A549 (cell line): ENCODE results near the gene PSMG1. TPM values are rescaled to one million over a fixed set of nuclear protein-coding genes. Genes with fewer than 3 reads are reported as not detected.
"Not testable (repeated sequence)": the region's sequence is repeated elsewhere in the genome, so short reads cannot be mapped to it uniquely, and the experiment has no call there.

ENCODE experiments used
- ATAC-seq, 2 experiments: fragments of 200-7000 bp in 1 of 2; fragments of >200 bp in 1 of 2; cut with Nextera tagmentation in 1 of 2; cut with Tn5 transposase in 1 of 2; 3 replicates each; pipeline versions ENCODE4 v1.8.0 to v1.9.1; 2018 to 2020; ENCODE audit warnings: mild to moderate bottlenecking in 1 of 2, moderate library complexity in 1 of 2
- CTCF ChIA-PET: fragments of 300-600 bp; sonication (Branson Sonifier 250); formaldehyde crosslinking; extraction: SDS; loops from one replicate; lab custom pipeline; 2021; ENCODE audit warnings: antibody characterized with exemption, inconsistent platforms; lab: Yijun Ruan, JAX
- POLR2A ChIA-PET: fragments of 350-600 bp; formaldehyde crosslinking; extraction: SDS; loops from one replicate; lab custom pipeline; 2021; ENCODE audit warnings: antibody characterized with exemption, inconsistent platforms; lab: Yijun Ruan, JAX
- DNase-seq, 2 experiments: peaks; one replicate each; pipeline versions ENCODE4 v3.0.0 to v3.0.0-alpha.2; 2011 to 2016; ENCODE audit warnings: low read depth in 1 of 2, low spot score in 1 of 2
- FAIRE-seq: peaks from 2 replicates; lab custom pipeline; 2011; peaks lifted over from hg19 to GRCh38; lab: Jason Lieb, UNC
- H3K27ac ChIP-seq, 2 experiments: fragments of >200 bp; sonication (Bioruptor Twin); formaldehyde crosslinking; 3 replicates each; pipeline ENCODE4 v1.5.1; 2016 to 2017
- H3K4me1 ChIP-seq: fragments of >200 bp; sonication (Bioruptor Twin); formaldehyde crosslinking; 3 replicates; pipeline ENCODE4 v1.6.1; 2016
- H3K4me2 ChIP-seq: fragments of >200 bp; sonication (Bioruptor Twin); formaldehyde crosslinking; 3 replicates; pipeline ENCODE4 v1.6.1; 2016
- H3K4me3 ChIP-seq: fragments of >200 bp; sonication (Bioruptor Twin); formaldehyde crosslinking; 3 replicates; pipeline ENCODE4 v1.5.1; 2016
- H3K9me3 ChIP-seq: fragments of >200 bp; sonication (Bioruptor Twin); formaldehyde crosslinking; 3 replicates; pipeline ENCODE4 v1.6.1; 2016
- BHLHE40 ChIP-seq: IDR thresholded peaks from 2 replicates; pipeline ENCODE4 v1.6.1; 2012; ENCODE audit warnings: low read depth, low read length, inconsistent platforms
- CHD4 ChIP-seq: fragments of 200-600 bp; sonication (generic); IDR thresholded peaks from 2 replicates; pipeline ENCODE4 v1.6.1; 2016; ENCODE audit warnings: antibody characterized with exemption, mild to moderate bottlenecking, borderline replicate concordance
- FOSL2 ChIP-seq, 2 experiments: fragments of 450-650 bp in 1 of 2; fragments of >200 bp in 1 of 2; sonication (Bioruptor Twin) in 1 of 2; formaldehyde crosslinking; IDR thresholded peaks; 2 replicates each; pipeline versions ENCODE4 v1.5.0 to v1.6.1; 2016 to 2020; ENCODE audit warnings: mild to moderate bottlenecking in 1 of 2, moderate library complexity in 1 of 2
- GATA3 ChIP-seq: IDR thresholded peaks from 2 replicates; pipeline ENCODE4 v1.6.1; 2012; ENCODE audit warnings: borderline replicate concordance
- HOXA7 ChIP-seq: fragments of 250-450 bp; sonication (Bioruptor Pico); IDR thresholded peaks from 2 replicates; pipeline ENCODE4 v1.5.0; 2020; ENCODE audit warnings: mild to moderate bottlenecking, moderate library complexity
- KDM1A ChIP-seq: fragments of 200-600 bp; sonication (generic); IDR thresholded peaks from 2 replicates; pipeline ENCODE4 v1.6.1; 2016; ENCODE audit warnings: low read depth, mild to moderate bottlenecking
- KDM5A ChIP-seq: fragments of 200-600 bp; sonication (generic); IDR thresholded peaks from 2 replicates; pipeline ENCODE4 v1.6.1; 2016; ENCODE audit warnings: antibody characterized with exemption, mild to moderate bottlenecking
- MAFK ChIP-seq: fragments of 450-650 bp; IDR thresholded peaks from 2 replicates; pipeline ENCODE4 v1.6.1; 2014; ENCODE audit not compliant: partially characterized antibody
- NPAS2 ChIP-seq: fragments of 250-450 bp; sonication (Bioruptor Pico); IDR thresholded peaks from 2 replicates; pipeline ENCODE4 v1.8.0; 2022; ENCODE audit warnings: mild to moderate bottlenecking, moderate library complexity, borderline replicate concordance
- POLR2A ChIP-seq: IDR thresholded peaks from 2 replicates; pipeline ENCODE4 v1.6.1; 2012; ENCODE audit warnings: mild to moderate bottlenecking, low read length
- POLR2AphosphoS2 ChIP-seq: conservative IDR thresholded peaks from 2 replicates; pipeline ENCODE4 v1.6.1; 2012; ENCODE audit warnings: low read length, improper control_type of control experiment, inconsistent platforms
- RARB ChIP-seq: fragments of 250-450 bp; sonication (Bioruptor Pico); IDR thresholded peaks from 2 replicates; pipeline ENCODE4 v1.8.0; 2021; ENCODE audit warnings: mild to moderate bottlenecking, moderate library complexity
- RNF2 ChIP-seq: fragments of 200-600 bp; sonication (generic); IDR thresholded peaks from 2 replicates; pipeline ENCODE4 v1.6.1; 2016; ENCODE audit warnings: low read depth, mild to moderate bottlenecking, antibody characterized with exemption, moderate library complexity, borderline replicate concordance
- TFCP2L1 ChIP-seq: fragments of 250-450 bp; sonication (Bioruptor Pico); IDR thresholded peaks from 2 replicates; pipeline ENCODE4 v1.5.0; 2021; ENCODE audit warnings: mild to moderate bottlenecking
- ZFP36 ChIP-seq: fragments of 450-650 bp; IDR thresholded peaks from 2 replicates; pipeline ENCODE4 v1.6.1; 2014; ENCODE audit warnings: borderline replicate concordance; ENCODE audit not compliant: partially characterized antibody
- whole genome bisulfite sequencing: methylation state at CpG from one replicate; pipeline ENCODE4 v1.1.6; 2017; ENCODE audit errors: missing lambda C conversion rate; 5-methylcytosine and 5-hydroxymethylcytosine counted together
- polyA plus RNA-seq, 4 experiments: library from polyadenylated mRNA; depleted of rRNA in 3 of 4; stranded (reverse); fragments of >200 nt; fragmentation: RNase III in 1 of 4; extraction: RNeasy Plus Mini Kit Qiagen cat#74134 plus additional on column Dnase treatment in 1 of 4; gene quantifications; 2 replicates in 3 of 4; 3 replicates in 1 of 4; pipeline ENCODE4 v1.2.3, GENCODE V29; 2011 to 2017
- TF ChIP-seq, protein P1 (sequence below): fragments of 250-450 bp; sonication (Bioruptor Pico); IDR thresholded peaks from 2 replicates; pipeline ENCODE4 v1.5.0; 2020; ENCODE audit warnings: low read depth, mild to moderate bottlenecking, moderate library complexity
- TF ChIP-seq, protein P2 (sequence below): fragments of >200 bp; sonication (Bioruptor Twin); formaldehyde crosslinking; IDR thresholded peaks from 3 replicates; pipeline ENCODE4 v1.5.1; 2016
- TF ChIP-seq, protein P3 (sequence below): fragments of >200 bp; sonication (Bioruptor Twin); formaldehyde crosslinking; IDR thresholded peaks from 2 replicates; pipeline ENCODE4 v1.6.1; 2016

Gene PSMG1
- polyA plus RNA-seq, 2 of the 4 experiments (the other 2 are of a cell fraction) = 95.8 to 96.0 TPM

DNA sequence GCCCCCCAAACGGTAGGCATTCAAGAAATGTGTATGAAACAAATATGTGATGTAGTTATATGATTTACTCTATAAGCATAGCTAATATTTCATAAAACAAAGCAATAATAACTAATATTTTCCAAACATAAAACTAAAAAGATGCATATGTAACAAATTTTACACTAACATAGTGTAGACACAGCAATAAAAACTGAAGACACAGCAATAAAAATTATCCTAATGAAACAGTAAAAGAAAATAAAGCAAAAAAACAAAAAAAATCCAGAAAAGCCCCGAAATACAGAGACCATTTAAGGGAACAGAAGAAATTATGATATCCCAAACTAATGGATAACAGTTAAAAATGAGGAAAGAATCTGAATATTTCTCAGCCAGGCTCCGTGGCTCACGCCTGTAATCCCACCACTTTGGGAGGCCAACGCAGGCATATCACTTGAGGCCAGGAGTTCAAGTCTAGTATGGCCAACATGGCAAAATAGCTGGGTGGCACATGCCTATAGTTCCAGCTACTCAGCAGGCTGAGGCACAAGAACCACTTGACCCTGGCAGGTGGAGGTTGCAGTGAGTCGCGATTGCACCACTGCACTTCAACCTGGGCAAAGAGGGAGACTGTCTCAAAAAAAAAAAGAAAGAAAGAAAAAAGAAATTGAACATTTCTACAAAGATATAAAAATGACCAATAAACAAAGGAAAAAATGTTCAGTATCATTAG is 38.2 kb upstream of the PSMG1 start:
- no peak overlapping the region for H3K4me2 ChIP-seq
- ATAC-seq (no peak), FAIRE-seq (no peak), DNase-seq (no peak)
- no peak for TF ChIP-seq GATA3
- TF ChIP-seq KDM5A = no peak
- TF ChIP-seq, protein P1, sequence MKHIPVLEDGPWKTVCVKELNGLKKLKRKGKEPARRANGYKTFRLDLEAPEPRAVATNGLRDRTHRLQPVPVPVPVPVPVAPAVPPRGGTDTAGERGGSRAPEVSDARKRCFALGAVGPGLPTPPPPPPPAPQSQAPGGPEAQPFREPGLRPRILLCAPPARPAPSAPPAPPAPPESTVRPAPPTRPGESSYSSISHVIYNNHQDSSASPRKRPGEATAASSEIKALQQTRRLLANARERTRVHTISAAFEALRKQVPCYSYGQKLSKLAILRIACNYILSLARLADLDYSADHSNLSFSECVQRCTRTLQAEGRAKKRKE (CRISPR knock-in tag) = no peak
- TF ChIP-seq RNF2 = no peak
- CTCF ChIA-PET = no interaction called here
- H3K9me3 ChIP-seq = no peaks in the 10 kb centered on the region
- WGBS = 90% methylated on average over 7 of the region's 7 CpGs
- H3K4me3 ChIP-seq = no peak overlapping the region
- no peak overlapping the region for H3K27ac ChIP-seq
- H3K4me1 ChIP-seq = no peaks in the 10 kb centered on the region
- POLR2A ChIA-PET = no interaction called here

DNA sequence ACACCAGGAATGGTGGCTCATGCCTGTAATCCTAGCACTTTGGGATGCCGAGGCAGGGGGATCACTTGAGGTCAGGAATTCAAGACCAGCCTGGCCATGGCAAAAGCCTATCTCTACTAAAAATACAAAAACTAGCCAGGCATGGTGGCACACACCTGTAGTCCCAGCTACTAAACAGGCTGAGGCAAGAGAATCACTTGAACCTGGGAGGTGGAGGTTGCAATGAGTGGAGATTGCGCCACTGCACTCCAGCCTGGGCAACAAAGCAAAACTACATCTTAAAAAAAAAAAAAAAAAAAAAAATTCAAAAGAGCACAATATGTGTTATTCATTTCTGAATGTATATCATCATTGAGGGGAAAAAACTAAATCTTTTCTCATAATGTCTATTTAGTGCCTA is 37.6 kb upstream of the PSMG1 start:
- ATAC-seq, H3K4me2 ChIP-seq, H3K4me3 ChIP-seq, CTCF ChIA-PET, FAIRE-seq, DNase-seq, H3K27ac ChIP-seq, POLR2A ChIA-PET, H3K4me1 ChIP-seq, H3K9me3 ChIP-seq: not testable (repeated sequence)
- 100% methylated on average over 2 of the region's 2 CpGs for WGBS

DNA sequence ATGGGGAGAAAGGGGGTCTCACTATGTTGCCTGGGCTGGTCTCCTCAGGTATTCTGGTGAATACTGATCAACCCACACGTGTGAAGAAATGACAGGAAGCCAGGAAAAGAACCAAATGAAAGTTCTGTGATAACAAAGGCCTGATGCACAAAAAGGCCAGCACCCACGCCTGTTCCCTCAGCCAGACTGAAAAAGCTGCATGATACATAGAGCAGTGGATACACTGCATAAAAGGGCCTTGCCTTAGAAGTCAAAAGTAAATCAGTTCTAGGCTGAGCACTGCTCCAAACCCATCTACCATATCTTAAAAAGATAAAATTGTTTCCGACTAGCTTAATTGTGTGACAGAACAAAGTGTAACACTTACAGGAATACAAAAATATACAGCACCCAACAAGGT is 36.9 kb upstream of the PSMG1 start:
- Histone ChIP-seq H3K4me1 (no peaks in the 10 kb centered on the region), H3K9me3 (no peaks in the 10 kb centered on the region), H3K27ac (no peak overlapping the region), H3K4me2 (no peak overlapping the region), H3K4me3 (no peak overlapping the region)
- no peak for ATAC-seq
- 71% methylated on average over 3 of the region's 3 CpGs for WGBS
- FAIRE-seq = no peak
- TF ChIP-seq RARB (no peak), POLR2A (no peak), CHD4 (no peak), FOSL2 (IDR thresholded peaks at IDR 0.05) (no peak), FOSL2 (CRISPR knock-in tag; IDR thresholded peaks at IDR 0.05) (no peak), POLR2AphosphoS2 (no peak), BHLHE40 (no peak), TFCP2L1 (CRISPR knock-in tag) (no peak), MAFK (no peak), KDM1A (no peak)
- CTCF ChIA-PET = no interaction called here
- DNase-seq = no peak
- POLR2A ChIA-PET = no interaction called here

DNA sequence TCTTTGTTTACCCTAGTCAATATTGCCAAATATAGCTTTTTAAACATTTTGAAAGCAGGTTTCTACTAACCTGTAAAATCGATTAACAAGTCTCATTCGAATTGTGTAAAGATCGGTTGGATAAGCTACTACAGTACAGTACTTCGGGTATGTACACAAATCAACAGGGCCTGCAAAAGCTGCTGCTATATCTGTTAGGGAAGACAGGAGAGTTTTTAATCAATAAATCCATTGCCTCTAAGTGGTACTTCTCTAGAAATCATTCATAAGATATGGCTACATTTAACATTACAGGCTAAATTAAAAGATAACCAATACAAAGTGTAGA is 34.8 kb upstream of the PSMG1 start:
- FAIRE-seq (no peak), ATAC-seq (no peak)
- Histone ChIP-seq H3K4me1 (no peaks in the 10 kb centered on the region), H3K4me2 (no peak overlapping the region), H3K4me3 (no peak overlapping the region)
- POLR2A ChIA-PET = interaction anchor here (1.8 kb wide), 1 partner anchor 34 kb away, joined by 5 read pairs; no protein-coding TSS in a partner anchor
- no peak for TF ChIP-seq MAFK
- TF ChIP-seq, protein P1 (CRISPR knock-in tag) = no peak
- no peak for TF ChIP-seq HOXA7
- TF ChIP-seq, protein P2, sequence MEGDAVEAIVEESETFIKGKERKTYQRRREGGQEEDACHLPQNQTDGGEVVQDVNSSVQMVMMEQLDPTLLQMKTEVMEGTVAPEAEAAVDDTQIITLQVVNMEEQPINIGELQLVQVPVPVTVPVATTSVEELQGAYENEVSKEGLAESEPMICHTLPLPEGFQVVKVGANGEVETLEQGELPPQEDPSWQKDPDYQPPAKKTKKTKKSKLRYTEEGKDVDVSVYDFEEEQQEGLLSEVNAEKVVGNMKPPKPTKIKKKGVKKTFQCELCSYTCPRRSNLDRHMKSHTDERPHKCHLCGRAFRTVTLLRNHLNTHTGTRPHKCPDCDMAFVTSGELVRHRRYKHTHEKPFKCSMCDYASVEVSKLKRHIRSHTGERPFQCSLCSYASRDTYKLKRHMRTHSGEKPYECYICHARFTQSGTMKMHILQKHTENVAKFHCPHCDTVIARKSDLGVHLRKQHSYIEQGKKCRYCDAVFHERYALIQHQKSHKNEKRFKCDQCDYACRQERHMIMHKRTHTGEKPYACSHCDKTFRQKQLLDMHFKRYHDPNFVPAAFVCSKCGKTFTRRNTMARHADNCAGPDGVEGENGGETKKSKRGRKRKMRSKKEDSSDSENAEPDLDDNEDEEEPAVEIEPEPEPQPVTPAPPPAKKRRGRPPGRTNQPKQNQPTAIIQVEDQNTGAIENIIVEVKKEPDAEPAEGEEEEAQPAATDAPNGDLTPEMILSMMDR = no peak
- no peak for TF ChIP-seq NPAS2 (CRISPR knock-in tag)
- TF ChIP-seq ZFP36 = no peak
- TF ChIP-seq, protein P3, sequence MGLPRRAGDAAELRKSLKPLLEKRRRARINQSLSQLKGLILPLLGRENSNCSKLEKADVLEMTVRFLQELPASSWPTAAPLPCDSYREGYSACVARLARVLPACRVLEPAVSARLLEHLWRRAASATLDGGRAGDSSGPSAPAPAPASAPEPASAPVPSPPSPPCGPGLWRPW = no peak
- TF ChIP-seq GATA3 = no peak
- TF ChIP-seq, all 56 proteins: peak for 0
- CTCF ChIA-PET = interaction anchor here (1.5 kb wide), 1 partner anchor 10 kb away, joined by 3 read pairs; no protein-coding TSS in a partner anchor
- 96% methylated on average over 4 of the region's 4 CpGs for WGBS
- H3K27ac ChIP-seq = no peak overlapping the region
- DNase-seq = no peak
- H3K9me3 ChIP-seq = no peaks in the 10 kb centered on the region
